Measurements from ENCODE around the gene INAFM1.

INAFM1 gene

GRCh38 chr19:47324502-47324901 lies 49.8 kb downstream of the INAFM1 start:
- no peaks in the 10 kb centered on the region for H3K27me3 ChIP-seq (ENCODE audit: insufficient read depth, low read length, poor library complexity, severe bottlenecking)
- H3K9me3 ChIP-seq (ENCODE audit: insufficient read depth, low read depth, low read length), result no peaks in the 10 kb centered on the region
- no peak overlapping the region for H3K9ac ChIP-seq (ENCODE audit: low read depth, low read length, poor library complexity, severe bottlenecking)
- no peaks in the 10 kb centered on the region for H3F3A ChIP-seq (ENCODE audit: low read depth)
- H3K4me1 ChIP-seq (ENCODE audit: insufficient read depth, low read length, poor library complexity, severe bottlenecking), result no peaks in the 10 kb centered on the region
- no peaks in the 10 kb centered on the region for H3K79me2 ChIP-seq (ENCODE audit: insufficient read depth, low read length)
- H3K9me2 ChIP-seq (replicated peaks; ENCODE audit: low read depth, low read length), result no peaks in the 10 kb centered on the region
- no peaks in the 10 kb centered on the region for H3K36me3 ChIP-seq (ENCODE audit: insufficient read depth, low read length)
- H2AFZ ChIP-seq (ENCODE audit: low read length), result no peak overlapping the region
- TF ChIP-seq CTCF (conservative IDR thresholded peaks at IDR 0.05; ENCODE audit: low read length) (no peak), EZH2phosphoT487 (IDR thresholded peaks at IDR 0.05; ENCODE audit: borderline replicate concordance) (no peak)
- H4K20me1 ChIP-seq (ENCODE audit: insufficient read depth, low read length, poor library complexity, severe bottlenecking), result no peaks in the 10 kb centered on the region
- H3K4me3 ChIP-seq (ENCODE audit: low read length, poor library complexity, severe bottlenecking), result no peak overlapping the region
- H3K4me2 ChIP-seq (ENCODE audit: low read depth, low read length, poor library complexity, severe bottlenecking), result no peak overlapping the region

Measured in Loucy (cell line).